Calu3 (cell line): Measurements from ENCODE around the gene OR2S2. TPM values are rescaled to one million over a fixed set of nuclear protein-coding genes. Genes with fewer than 3 reads are reported as not detected.

Experiments used
- BruUV-seq: library from RNA; stranded (reverse); fragments of 400-500 nt; replicated peaks from 2 replicates; lab custom pipeline; 2021; lab: Mats Ljungman, UMichigan
- CTCF ChIA-PET: fragments of 300-600 bp; sonication (Branson Sonifier 250); formaldehyde crosslinking; loops from one replicate; lab custom pipeline; 2022; ENCODE audit warnings: antibody characterized with exemption; lab: Charles Lee
- DNase-seq: peaks from one replicate; pipeline ENCODE4 v3.0.0; 2022
- H3K27ac Mint-ChIP-seq: one replicate; pipeline ENCODE4 v1.8.0; 2022; ENCODE audit warnings: mixed read lengths; ENCODE audit not compliant: unreplicated experiment
- H3K27me3 Mint-ChIP-seq: one replicate; pipeline ENCODE4 v1.8.0; 2022; ENCODE audit warnings: mixed read lengths; ENCODE audit not compliant: unreplicated experiment
- H3K36me3 Mint-ChIP-seq: one replicate; pipeline ENCODE4 v1.8.0; 2022; ENCODE audit warnings: mild to moderate bottlenecking, moderate library complexity, mixed read lengths; ENCODE audit not compliant: insufficient read depth, unreplicated experiment
- H3K4me1 Mint-ChIP-seq: one replicate; pipeline ENCODE4 v1.8.0; 2022; ENCODE audit warnings: mild to moderate bottlenecking, low read depth, mixed read lengths; ENCODE audit not compliant: unreplicated experiment
- H3K4me3 Mint-ChIP-seq: one replicate; pipeline ENCODE4 v1.8.0; 2022; ENCODE audit warnings: mild to moderate bottlenecking, low read depth, moderate library complexity, mixed read lengths; ENCODE audit not compliant: unreplicated experiment
- H3K9me3 Mint-ChIP-seq: one replicate; pipeline ENCODE4 v1.8.0; 2022; ENCODE audit warnings: low read depth, mixed read lengths; ENCODE audit not compliant: unreplicated experiment
- intact Hi-C: fragments of 100-400 bp; cut with micrococcal nuclease; formaldehyde crosslinking; loops from one replicate; pipeline ENCODE4 v1.10.0; 2022; ENCODE audit not compliant: unreplicated experiment
- total RNA-seq: library from RNA; stranded (reverse); gene quantifications from 2 replicates; pipeline ENCODE4 v1.2.3, GENCODE V29; 2022
- TF ChIP-seq, protein P1 (sequence below): fragments of 200-600 bp; IDR thresholded peaks from one replicate; pipeline ENCODE4 v1.8.0; 2022; ENCODE audit warnings: antibody characterized with exemption; ENCODE audit not compliant: unreplicated experiment

The OR2S2 gene
- total RNA-seq, 1 experiment from 2014 or later = not detected

DNA sequence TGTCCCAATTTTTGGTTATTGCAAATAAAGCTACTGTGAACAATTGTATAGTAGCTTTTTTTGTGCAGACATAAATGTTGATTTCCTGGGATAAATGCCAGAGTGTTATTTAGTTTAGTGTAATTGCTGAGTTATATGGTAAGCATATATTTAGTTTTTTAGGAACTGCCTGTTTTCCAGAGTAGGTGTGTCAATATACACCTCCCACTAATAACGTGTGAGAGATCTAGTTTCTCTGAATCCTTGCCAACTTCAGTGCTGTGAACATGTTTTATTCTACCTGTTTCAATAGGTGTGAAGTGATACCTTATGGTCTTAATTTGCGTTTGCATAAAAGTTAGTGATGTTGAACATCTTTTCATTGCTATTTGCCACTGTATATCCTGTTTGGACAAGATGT, 9.1 kb upstream of the OR2S2 start:
- TF ChIP-seq, protein P1, sequence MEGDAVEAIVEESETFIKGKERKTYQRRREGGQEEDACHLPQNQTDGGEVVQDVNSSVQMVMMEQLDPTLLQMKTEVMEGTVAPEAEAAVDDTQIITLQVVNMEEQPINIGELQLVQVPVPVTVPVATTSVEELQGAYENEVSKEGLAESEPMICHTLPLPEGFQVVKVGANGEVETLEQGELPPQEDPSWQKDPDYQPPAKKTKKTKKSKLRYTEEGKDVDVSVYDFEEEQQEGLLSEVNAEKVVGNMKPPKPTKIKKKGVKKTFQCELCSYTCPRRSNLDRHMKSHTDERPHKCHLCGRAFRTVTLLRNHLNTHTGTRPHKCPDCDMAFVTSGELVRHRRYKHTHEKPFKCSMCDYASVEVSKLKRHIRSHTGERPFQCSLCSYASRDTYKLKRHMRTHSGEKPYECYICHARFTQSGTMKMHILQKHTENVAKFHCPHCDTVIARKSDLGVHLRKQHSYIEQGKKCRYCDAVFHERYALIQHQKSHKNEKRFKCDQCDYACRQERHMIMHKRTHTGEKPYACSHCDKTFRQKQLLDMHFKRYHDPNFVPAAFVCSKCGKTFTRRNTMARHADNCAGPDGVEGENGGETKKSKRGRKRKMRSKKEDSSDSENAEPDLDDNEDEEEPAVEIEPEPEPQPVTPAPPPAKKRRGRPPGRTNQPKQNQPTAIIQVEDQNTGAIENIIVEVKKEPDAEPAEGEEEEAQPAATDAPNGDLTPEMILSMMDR = no peak

DNA sequence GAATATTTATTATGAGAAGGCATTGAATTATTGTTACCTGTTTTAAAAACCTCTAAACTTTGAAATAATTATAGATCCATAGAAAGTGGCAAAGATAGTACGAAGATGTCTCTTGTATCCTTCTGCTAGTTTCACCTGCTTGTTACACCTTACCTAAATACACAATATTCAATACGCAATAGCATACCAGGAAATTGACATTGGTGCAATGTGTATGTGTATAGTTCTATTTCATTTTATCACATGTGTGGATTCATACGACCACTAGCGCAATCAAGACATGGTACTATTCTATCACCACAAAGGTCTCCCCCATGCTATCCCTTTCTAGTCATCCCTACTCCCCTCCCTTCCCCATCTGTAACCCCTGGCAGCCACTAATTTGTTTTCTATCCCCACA, 8.5 kb upstream of the OR2S2 start:
- CTCF ChIA-PET = no interaction called here
- no peaks in the 10 kb centered on the region for H3K36me3 Mint-ChIP-seq
- peaks cover 7% of the 10 kb centered on the region for H3K4me1 Mint-ChIP-seq
- DNase-seq = no peak
- H3K27ac Mint-ChIP-seq = no peak overlapping the region
- no peaks in the 10 kb centered on the region for H3K9me3 Mint-ChIP-seq
- no peak overlapping the region for H3K4me3 Mint-ChIP-seq
- TF ChIP-seq, protein P1 = no peak
- BruUV-seq = no TSS peak
- intact Hi-C loops = no loop called here
- H3K27me3 Mint-ChIP-seq = peaks cover 56% of the 10 kb centered on the region

More for the DNA sequence above, 9.1 kb upstream of the OR2S2 start:
- intact Hi-C loops = no loop called here
- Mint-ChIP-seq H3K36me3 (no peaks in the 10 kb centered on the region), H3K4me3 (no peak overlapping the region), H3K27me3 (peaks cover 52% of the 10 kb centered on the region), H3K9me3 (no peaks in the 10 kb centered on the region), H3K4me1 (peaks cover 7% of the 10 kb centered on the region), H3K27ac (no peak overlapping the region)
- CTCF ChIA-PET = no interaction called here
- DNase-seq = no peak
- no TSS peak for BruUV-seq

DNA sequence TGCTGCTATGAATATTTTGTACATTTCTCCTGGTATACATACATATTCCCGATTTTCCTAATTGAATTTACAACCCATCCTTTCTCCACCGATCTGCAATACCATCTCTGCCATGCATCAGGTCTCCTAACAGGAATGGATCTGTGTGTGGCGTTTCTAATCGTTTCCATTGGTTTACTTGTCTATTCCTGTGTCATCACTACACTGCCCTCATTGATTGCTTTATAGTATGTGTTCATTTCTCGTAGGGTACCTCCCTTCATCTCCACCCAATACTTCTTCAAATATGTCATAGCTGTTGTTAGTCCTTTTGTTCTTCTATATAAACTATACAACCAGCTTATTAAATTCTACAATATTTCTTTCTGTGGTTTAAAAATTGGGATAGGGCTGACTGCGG, 7.1 kb upstream of the OR2S2 start:
- CTCF ChIA-PET = no interaction called here
- BruUV-seq = no TSS peak
- TF ChIP-seq, protein P1 = no peak
- intact Hi-C loops = no loop called here
- Mint-ChIP-seq H3K27me3 (peaks cover 70% of the 10 kb centered on the region), H3K4me3 (no peak overlapping the region), H3K27ac (no peak overlapping the region), H3K9me3 (no peaks in the 10 kb centered on the region), H3K36me3 (no peaks in the 10 kb centered on the region), H3K4me1 (peaks cover 7% of the 10 kb centered on the region)
- DNase-seq = no peak

DNA sequence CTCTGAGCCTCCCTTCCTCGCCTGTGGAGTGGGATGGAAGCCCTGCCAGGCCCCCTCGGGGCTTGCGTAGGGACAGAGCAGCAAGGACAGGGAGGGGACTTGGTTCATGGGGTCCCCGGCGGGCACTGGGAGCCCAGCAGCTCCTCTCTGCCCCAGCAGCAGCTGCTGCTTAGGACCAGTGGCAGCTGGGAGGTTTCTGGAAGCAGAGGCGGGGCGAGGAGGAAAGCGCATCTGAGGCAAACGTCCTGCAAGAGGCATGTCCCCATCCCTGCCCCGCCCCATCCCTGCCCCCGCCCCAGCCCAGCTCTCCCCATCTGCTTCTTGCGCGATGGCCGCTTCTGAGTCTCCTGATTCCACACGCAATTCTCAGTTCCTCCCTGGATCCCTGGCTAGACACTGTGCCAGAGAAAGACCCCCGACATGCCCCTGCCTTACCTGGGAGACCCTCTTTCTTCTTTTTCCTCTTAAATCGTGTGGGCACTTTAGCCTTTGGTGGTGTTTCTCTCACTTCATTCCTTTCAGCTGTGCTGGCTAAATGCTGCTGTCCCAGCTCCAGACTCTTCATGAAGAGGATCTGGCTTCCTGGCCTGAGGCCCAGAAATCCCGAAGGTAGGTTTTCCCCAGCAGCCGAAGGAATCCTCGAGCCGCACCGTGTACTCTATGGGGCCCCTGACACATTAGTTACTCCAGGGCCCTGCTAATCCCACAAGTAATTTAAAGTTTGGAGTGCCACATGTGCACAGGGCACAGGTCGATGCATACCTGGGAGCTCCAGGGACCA, 4.4 kb upstream of the OR2S2 start:
- intact Hi-C loops = no loop called here
- Mint-ChIP-seq H3K4me1 (peaks cover 7% of the 10 kb centered on the region), H3K27ac (no peak overlapping the region), H3K36me3 (no peaks in the 10 kb centered on the region), H3K4me3 (no peak overlapping the region), H3K9me3 (no peaks in the 10 kb centered on the region), H3K27me3 (peaks cover 73% of the 10 kb centered on the region)
- DNase-seq = no peak
- CTCF ChIA-PET = no interaction called here
- no TSS peak for BruUV-seq
- TF ChIP-seq, protein P1 = no peak
